HG03442 (cell line): ENCODE data around the gene CRYL1.

Experiments used
- ATAC-seq: cut with Tn5 transposase; IDR thresholded peaks from one replicate; pipeline ENCODE4 v1.9.1; 2021; ENCODE audit warnings: mild to moderate bottlenecking, moderate library complexity; ENCODE audit not compliant: unreplicated experiment

CRYL1 gene

GRCh38 chr13:20403826-20404225, 121.8 kb downstream of the CRYL1 start:
- no peak for ATAC-seq

GRCh38 chr13:20402881-20403280, 122.8 kb downstream of the CRYL1 start:
- no peak for ATAC-seq

GRCh38 chr13:20401931-20402856, 123.5 kb downstream of the CRYL1 start:
- no peak for ATAC-seq

GRCh38 chr13:20401531-20401930, 124.1 kb downstream of the CRYL1 start:
- ATAC-seq: no peak

- no peak for ATAC-seq
These were observed 124.9 kb downstream of the CRYL1 start for GRCh38 chr13:20400774-20401173.

GRCh38 chr13:20399961-20400360, 125.7 kb downstream of the CRYL1 start:
- ATAC-seq: no peak

- ATAC-seq: no peak
These were observed 126.1 kb downstream of the CRYL1 start for GRCh38 chr13:20399515-20399914.

GRCh38 chr13:20398459-20398858, 127.2 kb downstream of the CRYL1 start:
- no peak for ATAC-seq

- ATAC-seq: no peak
These were observed 127.8 kb downstream of the CRYL1 start for GRCh38 chr13:20397896-20398295.

GRCh38 chr13:20395061-20395916, 130.4 kb downstream of the CRYL1 start:
- no peak for ATAC-seq

- ATAC-seq: no peak
These were observed 131.2 kb downstream of the CRYL1 start for GRCh38 chr13:20394506-20394905.

GRCh38 chr13:20394169-20394501, 131.5 kb downstream of the CRYL1 start:
- no peak for ATAC-seq

- ATAC-seq: no peak
These were observed 132.1 kb downstream of the CRYL1 start for GRCh38 chr13:20393273-20394168.

- no peak for ATAC-seq
These were observed 133.1 kb downstream of the CRYL1 start for GRCh38 chr13:20392530-20392929.

- ATAC-seq: no peak
These were observed 133.8 kb downstream of the CRYL1 start for GRCh38 chr13:20391597-20392452.

- ATAC-seq: no peak
These were observed 135.0 kb downstream of the CRYL1 start for GRCh38 chr13:20390526-20391175.

GRCh38 chr13:20389696-20390525, 135.7 kb downstream of the CRYL1 start:
- no peak for ATAC-seq

GRCh38 chr13:20388184-20388583, 137.5 kb downstream of the CRYL1 start:
- no peak for ATAC-seq
